GM19468 (cell line): ENCODE results near the gene TCF21.
"Not testable (repeated sequence)": the region's sequence is repeated elsewhere in the genome, so short reads cannot be mapped to it uniquely, and the experiment has no call there.

Source experiments
- ATAC-seq: cut with Tn5 transposase; IDR thresholded peaks from one replicate; pipeline ENCODE4 v1.9.1; 2021; ENCODE audit warnings: mild to moderate bottlenecking, moderate library complexity, moderate number of reproducible peaks; ENCODE audit not compliant: unreplicated experiment; ENCODE audit errors: extremely low read depth

Gene TCF21

DNA sequence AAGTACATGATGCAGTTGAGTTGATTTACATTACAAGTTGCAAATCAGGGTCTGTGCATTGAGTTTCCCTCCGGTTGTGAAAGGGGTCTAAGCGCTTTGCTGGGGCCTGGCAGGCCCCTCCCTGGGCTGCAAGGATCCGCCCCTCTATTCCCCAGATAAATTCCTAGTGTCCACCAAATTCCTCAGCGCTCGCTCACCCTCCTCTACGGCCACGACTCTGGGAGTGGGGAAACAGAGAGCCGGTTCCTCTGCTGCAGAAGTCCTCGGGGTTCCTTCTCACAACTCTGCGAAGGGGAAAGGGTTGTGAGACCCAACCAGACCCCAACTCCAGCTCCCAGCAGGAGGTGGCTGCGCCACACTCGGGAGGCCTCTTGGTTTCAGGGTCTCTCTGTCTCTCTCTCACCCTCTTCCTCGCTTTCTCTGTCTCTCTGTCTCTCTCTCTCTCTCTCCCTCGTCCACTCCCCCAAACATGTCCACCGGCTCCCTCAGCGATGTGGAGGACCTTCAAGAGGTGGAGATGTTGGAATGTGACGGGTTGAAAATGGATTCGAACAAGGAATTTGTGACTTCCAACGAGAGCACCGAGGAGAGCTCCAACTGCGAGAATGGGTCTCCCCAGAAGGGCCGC, at the start of gene TCF21:
Gene TCF21 (plus strand): TSS at position 185 of the 628 bp plus-strand sequence. CDS start 285 bp downstream, at position 470.
- ATAC-seq: no peak

DNA sequence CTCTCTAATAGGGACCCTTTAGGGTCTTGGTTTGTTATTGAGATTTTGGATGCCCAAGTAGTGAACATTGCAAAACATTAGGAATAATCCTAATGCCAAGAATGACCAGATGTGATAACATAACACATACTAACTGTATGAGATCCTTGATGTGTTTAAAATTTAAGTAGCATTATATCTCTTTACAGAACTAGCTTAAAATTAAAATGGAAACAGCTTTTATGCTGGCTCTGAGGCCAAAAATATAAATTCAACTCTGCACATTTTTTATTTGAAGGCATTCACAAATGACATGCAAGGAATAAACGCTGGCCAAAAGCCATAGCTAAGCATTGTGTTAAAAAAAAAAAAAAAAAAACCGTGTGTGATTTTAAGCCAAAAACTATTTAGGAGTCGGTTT, 47.7 kb upstream of the TCF21 start:
- ATAC-seq: no peak

DNA sequence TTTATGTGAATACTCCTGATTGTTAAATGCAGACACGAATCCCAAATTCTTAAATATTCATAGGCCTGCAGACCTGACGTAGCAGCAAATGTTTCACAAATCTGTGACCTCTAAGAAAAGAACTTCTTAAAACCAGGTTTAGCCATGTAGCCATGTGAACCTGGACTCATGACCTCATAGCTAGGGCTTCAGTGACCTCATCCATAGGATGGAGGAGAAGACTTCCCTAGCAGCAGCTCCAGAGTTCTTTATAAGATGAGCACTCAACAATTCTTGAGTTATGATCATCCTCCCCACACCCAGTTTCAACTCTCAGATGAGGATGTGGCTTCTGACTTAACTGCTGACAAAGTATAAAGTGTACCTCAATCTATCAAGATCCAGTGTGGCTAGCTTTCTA, 45.8 kb upstream of the TCF21 start:
- no peak for ATAC-seq

DNA sequence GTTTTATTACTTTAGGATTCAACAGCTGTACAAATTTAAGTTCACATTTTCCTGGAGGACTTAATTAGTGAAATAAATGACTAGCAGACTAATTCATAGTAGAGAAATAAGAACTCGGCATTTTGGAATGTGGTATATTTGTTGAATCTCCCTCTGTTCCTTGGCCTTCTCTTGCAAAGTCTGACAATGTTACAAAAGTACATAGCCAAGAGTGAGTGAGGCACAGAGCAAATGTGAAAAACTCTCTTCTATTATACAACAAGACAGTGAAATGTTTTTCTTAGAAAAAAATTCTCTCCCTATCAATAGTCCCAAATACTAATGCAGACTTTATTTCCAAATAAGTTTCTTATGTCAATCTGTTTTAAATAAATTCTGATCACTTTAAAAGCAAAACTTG, 44.2 kb upstream of the TCF21 start:
- ATAC-seq: no peak

DNA sequence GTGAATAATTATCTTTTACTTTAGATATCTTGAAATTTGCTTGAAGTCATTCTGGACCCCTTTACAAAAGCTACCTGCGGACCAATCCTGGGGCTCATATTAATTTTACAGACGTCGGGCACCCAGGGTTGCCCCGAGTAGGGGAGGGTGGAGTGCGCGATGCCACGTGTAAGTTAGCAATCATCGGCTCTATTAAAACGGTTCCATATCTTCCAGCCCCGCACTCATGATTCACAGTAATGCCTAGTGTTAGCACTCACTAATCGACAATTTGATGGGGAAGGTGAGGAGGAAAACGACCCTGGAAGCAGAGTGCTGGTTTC, 34.9 kb upstream of the TCF21 start:
- ATAC-seq: no peak

DNA sequence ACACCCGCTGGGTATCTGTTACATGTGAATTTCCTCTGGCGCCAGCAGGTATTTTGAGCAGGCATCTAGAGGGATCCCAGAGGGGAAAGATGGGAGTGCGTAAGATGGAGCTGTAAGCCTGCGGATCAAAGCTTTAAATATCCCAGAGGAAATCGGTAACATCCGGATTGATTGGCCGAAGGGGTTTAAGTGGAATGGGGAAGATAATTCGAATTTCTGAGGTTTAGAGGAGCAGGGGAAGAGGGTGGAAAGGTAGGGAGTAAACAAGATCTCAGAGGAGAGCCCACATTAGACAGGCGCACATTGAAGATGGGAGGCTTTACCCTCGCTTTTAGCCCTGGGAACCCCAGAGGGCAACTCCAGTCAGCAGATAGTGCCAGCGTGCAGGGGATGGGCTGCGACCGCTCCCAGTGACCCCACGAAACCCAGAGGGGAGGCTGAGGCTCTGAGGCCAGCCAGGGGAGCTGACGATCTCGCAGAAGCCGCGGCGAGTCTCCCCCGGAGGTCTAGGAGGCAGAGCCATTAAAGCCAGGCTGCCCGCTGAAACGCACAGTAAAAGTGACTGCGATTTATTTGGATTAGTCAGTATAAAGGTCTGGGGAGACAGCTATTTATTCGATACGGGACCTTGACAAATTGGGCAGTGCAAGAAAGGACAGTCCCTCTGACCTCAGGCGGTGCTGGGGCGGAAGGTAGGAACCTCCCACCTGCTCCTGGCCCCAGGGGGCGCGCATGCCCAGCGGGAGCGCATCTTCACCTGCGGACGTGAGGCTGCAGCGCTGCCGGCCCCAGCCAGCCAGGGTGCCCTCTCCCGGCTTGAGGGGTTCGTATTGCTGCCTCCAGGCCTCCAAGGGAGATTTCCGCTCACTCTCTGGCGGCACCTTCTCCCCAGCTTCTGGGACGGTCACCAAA, 34.3 kb upstream of the TCF21 start:
- ATAC-seq: no peak

DNA sequence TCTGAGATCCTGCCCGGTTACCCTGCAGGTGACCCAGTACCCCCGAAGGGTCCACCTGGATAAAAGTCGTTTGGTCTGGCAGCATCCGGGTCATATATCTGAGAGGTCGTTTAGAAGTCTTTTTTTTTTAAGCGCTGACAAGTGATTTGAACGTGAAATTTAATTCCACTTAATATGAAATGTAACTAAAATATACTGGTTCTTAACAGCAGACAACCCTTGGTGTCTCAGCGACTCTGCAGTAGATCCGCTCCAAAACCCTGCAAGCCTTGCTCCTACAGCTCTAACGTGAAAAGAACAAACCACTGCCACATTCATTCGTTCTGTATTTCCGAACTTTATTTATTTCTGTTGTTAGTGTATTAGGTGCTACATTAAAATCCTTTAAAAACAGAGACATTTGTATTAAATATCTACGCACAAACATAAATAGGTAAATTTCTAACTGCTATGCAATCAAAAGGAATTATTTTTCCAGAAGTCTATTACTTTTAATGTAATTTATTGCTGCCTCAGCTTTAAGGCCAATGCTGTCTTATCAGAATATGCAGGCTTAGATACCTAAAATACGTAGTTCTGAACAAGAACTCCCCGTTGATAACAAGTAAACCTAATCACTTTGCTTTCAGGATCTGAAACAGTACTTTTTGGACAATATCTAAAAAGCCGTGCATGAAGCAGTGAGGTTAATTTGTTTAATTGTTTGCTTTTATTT, 33.5 kb upstream of the TCF21 start:
- ATAC-seq: no peak

DNA sequence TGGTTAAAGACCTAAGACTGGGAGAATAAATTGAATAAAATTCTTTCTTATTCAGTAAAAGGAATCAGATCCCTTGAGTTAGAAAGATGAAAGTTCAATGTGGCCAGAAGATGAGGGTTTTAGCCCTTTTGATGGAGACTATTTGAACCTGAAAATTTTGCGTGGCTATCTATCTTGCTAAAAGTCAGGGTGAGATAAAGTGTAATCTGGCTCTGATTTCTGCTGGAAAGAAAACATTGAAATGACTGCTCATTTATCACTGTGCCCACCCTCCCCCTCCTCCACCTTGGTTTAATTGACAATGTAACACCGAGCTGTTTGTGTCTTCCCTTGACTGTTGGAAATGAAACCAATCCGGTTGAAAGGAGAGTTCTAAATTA, 32.9 kb upstream of the TCF21 start:
- no peak for ATAC-seq

DNA sequence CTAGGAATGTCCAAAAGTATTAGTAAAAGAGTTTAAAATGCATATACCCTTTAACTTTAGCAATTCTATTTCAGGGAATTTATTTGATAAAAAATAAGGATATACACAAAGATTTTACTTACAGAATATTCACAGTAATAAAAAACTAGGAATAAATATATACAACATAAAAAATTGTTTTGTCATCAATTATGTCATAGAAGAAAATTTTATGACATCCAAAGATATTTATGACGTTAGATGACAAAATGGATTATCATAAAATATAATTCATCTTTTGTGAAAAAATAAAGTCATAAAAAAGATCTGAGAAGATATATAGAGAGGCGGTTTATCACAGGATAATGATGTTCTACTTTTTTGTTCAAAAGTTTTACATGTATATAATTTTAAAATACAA, 32.0 kb upstream of the TCF21 start:
- no peak for ATAC-seq

DNA sequence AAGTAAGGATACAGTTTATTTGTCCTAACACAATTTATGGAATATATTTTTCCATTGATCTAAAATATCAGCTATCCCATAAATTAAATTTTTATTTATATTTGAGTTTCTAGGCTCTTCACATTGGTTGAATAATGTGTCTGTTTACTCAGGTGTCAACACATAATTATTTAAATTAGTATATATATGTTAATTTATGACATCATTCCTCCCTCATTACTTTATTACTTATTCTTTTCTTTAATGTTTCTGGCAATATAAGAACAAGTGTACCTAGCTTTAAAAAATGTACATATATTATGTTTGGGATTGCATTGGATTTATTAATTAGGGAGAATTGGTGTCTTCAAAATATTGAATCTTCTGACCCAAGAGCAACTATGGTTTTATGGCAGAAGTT, 31.2 kb upstream of the TCF21 start:
- ATAC-seq: no peak

DNA sequence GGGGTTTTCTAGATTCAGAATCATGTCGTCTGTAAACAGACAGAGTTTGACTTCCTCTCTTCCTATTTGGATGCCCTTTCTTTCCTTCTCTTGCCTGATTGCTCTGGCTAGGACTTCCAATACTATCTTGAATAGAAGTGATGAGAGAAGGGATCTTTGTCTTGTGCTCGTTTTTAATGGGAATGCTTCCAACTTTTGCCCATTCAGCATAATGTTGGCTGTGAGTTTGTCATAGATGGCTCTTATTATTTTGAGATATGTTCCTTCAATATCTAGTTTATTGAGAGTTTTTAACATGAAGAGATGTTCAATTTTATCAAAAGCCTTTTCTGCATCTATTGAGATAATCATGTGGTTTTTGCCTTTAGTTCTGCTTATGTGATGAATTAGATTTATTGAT, 27.6 kb upstream of the TCF21 start:
- ATAC-seq: not testable (repeated sequence)

DNA sequence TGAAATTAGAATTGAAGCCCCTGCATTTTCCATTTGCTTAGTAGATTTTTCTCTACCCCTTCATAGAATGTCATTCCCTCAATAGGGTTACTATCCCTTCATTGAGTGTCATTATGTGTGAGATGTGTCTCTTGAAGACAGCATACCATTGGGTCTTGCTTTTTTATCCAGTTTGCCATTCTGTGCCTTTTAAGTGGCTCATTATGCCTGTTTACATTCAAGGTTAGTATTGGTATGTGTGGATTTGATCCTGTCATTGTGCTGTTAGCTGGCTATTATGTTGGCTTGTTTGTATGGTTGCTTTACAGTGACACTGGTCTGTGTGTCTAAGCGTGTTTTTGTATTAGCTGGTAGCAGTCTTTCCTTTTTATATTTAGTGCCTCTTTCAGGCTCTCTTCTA, 25.7 kb upstream of the TCF21 start:
- no peak for ATAC-seq

DNA sequence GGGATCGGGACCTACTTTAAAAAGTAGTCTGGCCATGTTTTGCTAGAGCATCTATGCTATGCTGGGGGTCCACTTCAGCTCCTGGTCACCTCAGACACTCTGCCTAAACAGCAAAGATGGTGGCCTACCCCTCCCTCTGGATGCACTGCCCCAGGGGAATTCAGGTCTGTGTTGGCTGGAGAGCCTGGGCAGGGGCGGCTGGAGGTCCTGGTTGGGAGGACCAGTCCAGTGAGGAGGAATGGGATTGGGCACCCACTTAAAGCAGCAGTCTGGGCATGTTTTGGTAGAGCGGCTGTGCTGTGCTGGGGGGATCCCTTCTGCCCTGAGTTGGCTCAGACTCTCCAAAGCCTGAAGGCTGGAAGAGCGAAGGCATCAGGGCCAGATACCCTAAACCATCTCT, 23.2 kb upstream of the TCF21 start:
- ATAC-seq: no peak

DNA sequence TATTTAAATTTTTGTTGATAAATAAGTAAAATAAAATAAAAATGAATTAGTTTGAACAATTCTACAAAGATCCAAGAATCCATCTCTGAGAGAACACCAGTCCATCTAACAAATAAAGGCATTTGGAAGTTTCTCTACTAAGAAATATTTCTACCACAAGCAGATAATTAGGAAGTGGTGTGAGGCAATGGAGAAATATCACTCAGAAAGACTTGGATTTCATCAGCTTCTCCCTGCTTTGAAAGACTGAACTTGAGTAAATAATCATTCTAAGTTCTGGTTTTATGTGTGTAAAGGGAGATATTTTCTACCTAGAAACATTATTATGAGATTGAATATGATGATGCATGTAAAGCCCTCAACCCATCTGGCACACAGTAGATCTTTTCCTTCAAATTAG, 17.8 kb upstream of the TCF21 start:
- ATAC-seq: no peak

DNA sequence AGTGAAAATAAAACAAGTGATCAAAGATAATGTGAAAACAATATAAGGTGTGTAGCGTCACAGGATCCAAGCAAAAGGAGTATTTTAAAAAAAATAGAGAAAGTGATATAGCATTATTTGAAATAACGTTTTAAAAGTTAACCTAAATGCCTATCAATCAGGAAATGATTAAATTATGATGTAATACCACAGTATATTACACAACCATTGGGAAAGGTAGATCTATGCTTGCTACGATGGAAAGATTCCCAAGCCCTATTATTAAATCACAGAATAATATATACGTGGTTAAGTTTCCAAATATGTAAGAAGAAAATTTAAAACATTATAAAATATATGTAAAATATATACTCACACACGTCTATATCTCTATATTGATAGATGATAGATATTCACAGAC, 15.4 kb upstream of the TCF21 start:
- ATAC-seq: no peak

DNA sequence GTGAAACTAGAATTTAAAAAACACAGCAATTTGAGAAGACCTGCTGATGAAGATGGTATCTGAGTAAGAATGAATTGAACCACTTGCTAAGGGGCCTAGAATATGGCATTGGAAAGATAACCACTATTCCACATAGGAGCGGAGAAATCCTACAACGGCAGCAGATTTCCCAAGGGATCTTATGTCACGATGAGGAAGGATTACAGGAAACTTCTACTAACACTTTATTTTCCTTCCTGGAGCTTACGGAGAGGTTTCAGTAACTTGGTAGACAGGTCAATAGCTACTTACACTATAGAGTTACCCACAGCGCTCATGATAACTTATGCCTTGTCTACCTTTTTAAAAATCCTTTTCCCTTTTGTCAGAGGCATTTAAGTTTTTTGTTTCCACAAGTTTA, 11.8 kb upstream of the TCF21 start:
- no peak for ATAC-seq

DNA sequence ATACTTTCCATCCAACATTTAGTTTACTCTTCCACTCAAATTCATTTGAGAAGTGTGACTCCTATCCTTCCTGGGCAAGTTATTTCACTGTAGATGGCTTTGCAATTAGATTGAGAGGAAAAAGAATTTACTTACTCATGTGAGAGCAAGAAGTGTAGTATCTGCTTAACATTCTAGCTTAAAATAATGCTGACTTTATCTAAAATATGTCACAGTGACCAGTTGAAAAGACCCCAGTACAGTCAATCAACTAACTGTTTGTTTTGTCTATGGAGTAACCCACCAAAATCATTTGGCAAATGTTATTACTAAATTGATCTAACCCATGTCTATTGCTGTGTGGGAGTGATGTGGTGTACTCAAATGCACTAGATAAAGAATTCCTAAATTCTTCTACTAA, 8.9 kb upstream of the TCF21 start:
- ATAC-seq: no peak

DNA sequence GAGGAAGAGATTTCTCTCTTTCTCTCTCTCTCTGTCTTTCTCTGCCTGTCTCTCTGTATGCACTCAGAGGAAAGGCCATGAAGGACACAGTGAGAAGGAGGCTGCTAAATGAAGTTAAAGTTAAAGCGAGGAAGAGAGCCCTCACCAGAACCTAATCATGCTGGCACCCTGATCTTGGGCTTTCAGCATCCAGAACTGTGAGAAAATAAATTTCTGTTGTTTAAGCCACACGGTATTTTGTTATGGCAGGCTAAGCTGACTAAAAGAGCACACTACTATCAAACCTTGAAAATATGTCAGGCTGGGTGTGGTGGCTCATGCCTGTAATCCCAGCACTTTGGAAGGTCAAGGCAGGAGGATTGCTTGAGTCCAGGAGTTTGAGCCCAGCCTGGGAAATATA, 8.0 kb upstream of the TCF21 start:
- no peak for ATAC-seq

DNA sequence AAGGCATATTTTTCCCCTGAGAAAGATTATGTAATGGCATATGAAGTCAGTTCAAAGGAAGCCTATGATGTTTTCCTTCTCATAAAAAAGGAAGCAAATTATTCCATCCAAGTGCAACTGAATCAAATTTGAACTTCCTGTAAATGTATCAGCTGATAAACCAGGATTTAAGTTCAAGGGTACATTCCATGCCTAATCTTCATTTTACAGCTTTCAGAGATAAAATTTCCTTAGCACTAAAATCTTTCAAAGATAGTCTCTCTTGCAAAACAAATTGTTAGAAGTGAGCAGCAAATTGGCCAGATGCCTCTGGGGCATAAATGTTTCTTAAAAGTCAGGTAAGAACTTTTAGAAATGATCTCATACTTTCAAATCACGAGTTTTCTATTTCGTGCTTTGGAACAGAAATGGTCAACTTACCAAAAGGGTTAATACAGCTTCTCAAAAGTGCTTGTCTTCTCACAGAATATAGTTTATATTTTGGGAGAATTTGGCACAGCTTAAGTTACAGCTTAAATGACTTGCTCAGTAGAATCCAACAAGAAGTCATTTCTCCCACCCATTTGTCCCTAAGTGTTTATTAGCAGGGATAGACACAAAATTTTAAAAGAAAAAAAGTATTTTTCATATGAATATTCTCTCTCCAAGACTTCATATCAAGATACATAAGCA, 2.7 kb upstream of the TCF21 start:
- no peak for ATAC-seq

DNA sequence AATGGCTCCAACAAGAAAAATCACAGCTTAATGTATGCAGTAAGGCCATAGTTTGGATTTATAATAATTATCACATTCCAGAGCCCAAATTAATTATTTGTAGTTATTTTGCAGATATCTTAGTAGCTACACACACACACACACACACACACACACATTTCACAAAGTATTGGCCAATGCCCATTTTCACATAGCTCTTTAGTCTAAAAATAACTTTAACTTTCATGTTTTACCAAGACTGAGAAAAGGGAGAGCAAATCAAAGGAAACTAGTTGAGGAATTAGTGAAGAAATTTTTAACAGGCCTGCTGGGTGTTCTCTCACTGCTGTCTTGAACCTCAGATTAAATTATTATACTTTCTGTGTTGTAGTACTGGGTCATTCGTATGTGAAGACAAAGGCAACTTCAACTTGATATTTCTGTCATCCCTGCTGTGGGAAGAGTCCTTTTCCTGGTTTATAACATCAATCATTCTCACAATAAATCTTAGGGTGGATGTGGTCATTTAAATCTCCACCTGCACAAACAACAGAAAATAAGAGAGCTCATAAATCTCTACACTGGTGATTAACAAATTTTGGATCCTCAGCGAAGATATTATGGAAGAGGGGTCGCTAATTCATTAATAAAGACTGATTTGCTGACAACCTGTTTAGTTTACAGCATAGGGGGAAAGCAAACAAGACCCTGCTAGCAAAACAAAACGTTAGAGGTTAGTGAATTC, 1.6 kb upstream of the TCF21 start:
- ATAC-seq: no peak
